Effector memory CD8-positive, alpha-beta T cell (primary cell): ENCODE measurements around the gene TBL1X.
A peak's percentile ranks its signal among the peaks of the same experiment; 100 is the strongest.

ENCODE experiments used
- ATAC-seq: fragments of 150-1000 bp; cut with Tn5 transposase; replicated peaks from 2 replicates; pipeline ENCODE4 v1.10.0; 2021; ENCODE audit warnings: mild to moderate bottlenecking, moderate library complexity
- DNase-seq, 3 experiments: peaks; one replicate each; pipeline ENCODE4 v3.0.0; 2021
- H3K27ac Mint-ChIP-seq, 2 donors: one replicate each; pipeline ENCODE4 v1.8.0; 2022; ENCODE audit warnings: mild to moderate bottlenecking in 2 of 2, mixed read lengths in 2 of 2, moderate library complexity in 2 of 2
- H3K27me3 Mint-ChIP-seq, 2 donors: one replicate each; pipeline ENCODE4 v1.8.0; 2022; ENCODE audit warnings: mixed read lengths in 2 of 2
- H3K36me3 Mint-ChIP-seq: one replicate; pipeline ENCODE4 v1.8.0; 2022; ENCODE audit warnings: mild to moderate bottlenecking, moderate library complexity, mixed read lengths; ENCODE audit not compliant: insufficient read depth
- H3K4me1 Mint-ChIP-seq, 2 donors: one replicate each; pipeline ENCODE4 v1.8.0; 2022; ENCODE audit warnings: low read depth in 2 of 2, mixed read lengths in 2 of 2
- H3K4me3 Mint-ChIP-seq, 2 donors: one replicate each; pipeline ENCODE4 v1.8.0; 2022; ENCODE audit warnings: mild to moderate bottlenecking in 2 of 2, mixed read lengths in 2 of 2, moderate library complexity in 2 of 2
- H3K9me3 Mint-ChIP-seq, 2 donors: one replicate each; pipeline ENCODE4 v1.8.0; 2022; ENCODE audit warnings: mixed read lengths in 2 of 2

Gene TBL1X

GRCh38 chrX:9537781-9538180 is 72.9 kb downstream of the TBL1X start:
- Mint-ChIP-seq H3K27me3 (no peaks in the 10 kb centered on the region), H3K4me3 (no peak overlapping the region), H3K9me3 (no peaks in the 10 kb centered on the region), H3K4me1 (peaks cover 0 to 11% of the 10 kb centered on the region in 2 donors), H3K36me3 (peaks cover 3% of the 10 kb centered on the region), H3K27ac (no peak overlapping the region)
- DNase-seq, result no peak
- no peak for ATAC-seq

GRCh38 chrX:9538544-9539045 is 73.7 kb downstream of the TBL1X start:
- no peak for ATAC-seq

GRCh38 chrX:9539605-9540387 is 74.9 kb downstream of the TBL1X start:
- Mint-ChIP-seq H3K4me3 (no peak overlapping the region), H3K27ac (no peak overlapping the region), H3K9me3 (no peaks in the 10 kb centered on the region), H3K27me3 (no peaks in the 10 kb centered on the region), H3K36me3 (peaks cover 3% of the 10 kb centered on the region), H3K4me1 (peaks cover 0 to 9% of the 10 kb centered on the region in 2 donors)
- DNase-seq, result no peak
- no peak for ATAC-seq

More at GRCh38 chrX:9538544-9539045, 73.7 kb downstream of the TBL1X start:
- peaks cover 0 to 11% of the 10 kb centered on the region in 2 donors for H3K4me1 Mint-ChIP-seq
- no peak for DNase-seq
- no peaks in the 10 kb centered on the region for H3K27me3 Mint-ChIP-seq
- peak overlapping the region in 1 of 2 donors; percentile 32 for H3K27ac Mint-ChIP-seq
- peaks cover 3% of the 10 kb centered on the region for H3K36me3 Mint-ChIP-seq
- H3K9me3 Mint-ChIP-seq, result no peaks in the 10 kb centered on the region
- no peak overlapping the region for H3K4me3 Mint-ChIP-seq

GRCh38 chrX:9542106-9542760 is 77.4 kb downstream of the TBL1X start:
- H3K27ac Mint-ChIP-seq, result no peak overlapping the region

GRCh38 chrX:9542761-9543111 is 77.9 kb downstream of the TBL1X start:
- peaks cover 7 to 16% of the 10 kb centered on the region in 2 donors for H3K4me1 Mint-ChIP-seq
- H3K36me3 Mint-ChIP-seq, result peaks cover under 1% of the 10 kb centered on the region
- H3K9me3 Mint-ChIP-seq, result no peaks in the 10 kb centered on the region
- ATAC-seq (no peak), DNase-seq (no peak)
- H3K27me3 Mint-ChIP-seq, result no peaks in the 10 kb centered on the region
- no peak overlapping the region for H3K4me3 Mint-ChIP-seq
- H3K27ac Mint-ChIP-seq, result no peak overlapping the region

More at GRCh38 chrX:9542106-9542760, 77.4 kb downstream of the TBL1X start:
- Mint-ChIP-seq H3K4me3 (no peak overlapping the region), H3K27me3 (no peaks in the 10 kb centered on the region), H3K36me3 (peaks cover 3% of the 10 kb centered on the region), H3K4me1 (peaks cover 5 to 16% of the 10 kb centered on the region in 2 donors), H3K9me3 (no peaks in the 10 kb centered on the region)
- DNase-seq (no peak), ATAC-seq (no peak)

- Mint-ChIP-seq H3K9me3 (no peaks in the 10 kb centered on the region), H3K27ac (no peak overlapping the region), H3K4me1 (peaks cover 19% of the 10 kb centered on the region in 2 donors), H3K4me3 (no peak overlapping the region), H3K36me3 (peaks cover 7% of the 10 kb centered on the region), H3K27me3 (no peaks in the 10 kb centered on the region)
- no peak for DNase-seq
- ATAC-seq, result no peak
These were observed 90.5 kb downstream of the TBL1X start for GRCh38 chrX:9555354-9555753.

GRCh38 chrX:9557091-9557490 is 92.2 kb downstream of the TBL1X start:
- ATAC-seq, result no peak
- DNase-seq, result no peak
- Mint-ChIP-seq H3K36me3 (peaks cover 3% of the 10 kb centered on the region), H3K9me3 (no peaks in the 10 kb centered on the region), H3K4me1 (peaks cover 15 to 22% of the 10 kb centered on the region in 2 donors), H3K4me3 (no peak overlapping the region), H3K27ac (no peak overlapping the region), H3K27me3 (no peaks in the 10 kb centered on the region)

- Mint-ChIP-seq H3K9me3 (no peaks in the 10 kb centered on the region), H3K27ac (no peak overlapping the region), H3K36me3 (peaks cover 3% of the 10 kb centered on the region), H3K4me3 (no peak overlapping the region), H3K4me1 (peaks cover 15 to 20% of the 10 kb centered on the region in 2 donors), H3K27me3 (no peaks in the 10 kb centered on the region)
- no peak for ATAC-seq
- DNase-seq, result no peak
These were observed 92.7 kb downstream of the TBL1X start for GRCh38 chrX:9557521-9557920.

GRCh38 chrX:9558615-9559014 is 93.8 kb downstream of the TBL1X start:
- Mint-ChIP-seq H3K27me3 (no peaks in the 10 kb centered on the region), H3K9me3 (no peaks in the 10 kb centered on the region), H3K27ac (no peak overlapping the region), H3K4me1 (peaks cover 8 to 14% of the 10 kb centered on the region in 2 donors), H3K36me3 (no peaks in the 10 kb centered on the region), H3K4me3 (no peak overlapping the region)
- DNase-seq (no peak), ATAC-seq (no peak)

GRCh38 chrX:9560219-9560618 is 95.4 kb downstream of the TBL1X start:
- DNase-seq (no peak), ATAC-seq (no peak)
- H3K9me3 Mint-ChIP-seq, result no peaks in the 10 kb centered on the region
- H3K36me3 Mint-ChIP-seq, result no peaks in the 10 kb centered on the region
- no peak overlapping the region for H3K4me3 Mint-ChIP-seq
- H3K27me3 Mint-ChIP-seq, result no peaks in the 10 kb centered on the region
- H3K27ac Mint-ChIP-seq, result no peak overlapping the region
- H3K4me1 Mint-ChIP-seq, result peaks cover 8 to 14% of the 10 kb centered on the region in 2 donors

- H3K27ac Mint-ChIP-seq, result no peak overlapping the region
- peaks cover 8 to 21% of the 10 kb centered on the region in 2 donors for H3K4me1 Mint-ChIP-seq
- H3K36me3 Mint-ChIP-seq, result no peaks in the 10 kb centered on the region
These were observed 96.3 kb downstream of the TBL1X start for GRCh38 chrX:9561199-9561598.

GRCh38 chrX:9562851-9563250 is 98.0 kb downstream of the TBL1X start:
- no peaks in the 10 kb centered on the region for H3K27me3 Mint-ChIP-seq
- H3K4me3 Mint-ChIP-seq, result no peak overlapping the region
- H3K27ac Mint-ChIP-seq, result no peak overlapping the region
- no peaks in the 10 kb centered on the region for H3K9me3 Mint-ChIP-seq
- H3K4me1 Mint-ChIP-seq, result peaks cover 0 to 18% of the 10 kb centered on the region in 2 donors
- no peaks in the 10 kb centered on the region for H3K36me3 Mint-ChIP-seq
- ATAC-seq (no peak), DNase-seq (no peak)

More at GRCh38 chrX:9561199-9561598, 96.3 kb downstream of the TBL1X start:
- ATAC-seq, result no peak
- no peak overlapping the region for H3K4me3 Mint-ChIP-seq
- DNase-seq, result no peak
- no peaks in the 10 kb centered on the region for H3K9me3 Mint-ChIP-seq
- no peaks in the 10 kb centered on the region for H3K27me3 Mint-ChIP-seq

- Mint-ChIP-seq H3K36me3 (no peaks in the 10 kb centered on the region), H3K27me3 (no peaks in the 10 kb centered on the region), H3K9me3 (no peaks in the 10 kb centered on the region), H3K4me3 (peak overlapping the region in 1 of 2 donors; percentile 69), H3K4me1 (peaks cover 0 to 15% of the 10 kb centered on the region in 2 donors), H3K27ac (peak overlapping the region; percentile 81 to 84)
- peak in 1 of 3 experiments; percentile 0 for DNase-seq
- ATAC-seq, result peak; percentile 61
These were observed 101.3 kb downstream of the TBL1X start for GRCh38 chrX:9566150-9566621.
